Small intestine (tissue), 7 donors: ENCODE data around the gene ULBP1. TPM values are rescaled to one million over a fixed set of nuclear protein-coding genes. Genes with fewer than 3 reads are reported as not detected.
"Not testable (repeated sequence)": the region's sequence is repeated elsewhere in the genome, so short reads cannot be mapped to it uniquely, and the experiment has no call there.

Source experiments
- DNase-seq, 2 donors: peaks; one replicate each; pipeline versions ENCODE4 v3.0.0 to v3.0.0-alpha.2; 2013
- FAIRE-seq: peaks from 2 replicates; lab custom pipeline; 2012; peaks lifted over from hg19 to GRCh38; lab: Jason Lieb, UNC
- H3K27ac ChIP-seq, 3 donors: one replicate each; pipeline ENCODE4 v1.5.1; 2013; ENCODE audit warnings: low read length in 2 of 3, mild to moderate bottlenecking in 2 of 3, control low read depth in 1 of 3, inconsistent platforms in 1 of 3, low read depth in 1 of 3, moderate library complexity in 1 of 3
- H3K27me3 ChIP-seq, 3 donors: one replicate each; pipeline ENCODE4 v1.6.1; 2013; ENCODE audit warnings: low read length in 3 of 3, inconsistent platforms in 1 of 3; ENCODE audit not compliant: control insufficient read depth in 3 of 3, insufficient read depth in 3 of 3
- H3K36me3 ChIP-seq, 3 donors: one replicate each; pipeline ENCODE4 v1.6.1; 2013; ENCODE audit warnings: low read length in 3 of 3, inconsistent platforms in 1 of 3, low read depth in 1 of 3, mild to moderate bottlenecking in 1 of 3, moderate library complexity in 1 of 3; ENCODE audit not compliant: control insufficient read depth in 3 of 3, insufficient read depth in 2 of 3
- H3K4me1 ChIP-seq, 3 donors: one replicate each; pipeline ENCODE4 v1.6.1; 2013; ENCODE audit warnings: low read length in 2 of 3, inconsistent platforms in 1 of 3, low read depth in 1 of 3, mild to moderate bottlenecking in 1 of 3, moderate library complexity in 1 of 3; ENCODE audit not compliant: control insufficient read depth in 3 of 3, insufficient read depth in 2 of 3
- H3K4me3 ChIP-seq, 3 donors: one replicate each; pipeline ENCODE4 v1.5.1; 2013; ENCODE audit warnings: low read length in 3 of 3, control low read depth in 1 of 3, inconsistent platforms in 1 of 3, low read depth in 1 of 3, mild to moderate bottlenecking in 1 of 3, moderate library complexity in 1 of 3
- H3K9me3 ChIP-seq, 2 donors: one replicate each; pipeline ENCODE4 v1.6.1; 2013; ENCODE audit warnings: low read depth in 1 of 2, low read length in 1 of 2; ENCODE audit not compliant: control insufficient read depth in 2 of 2, insufficient read depth in 1 of 2
- WGBS, 3 donors: extraction: QIAGEN DNeasy Blood & Tissue Kit; methylation state at CpG; one replicate each; pipeline ENCODE4 v1.1.7; 2013; 5-methylcytosine and 5-hydroxymethylcytosine counted together
- polyA plus RNA-seq, 4 donors: library from polyadenylated mRNA; stranded (reverse) in 3 of 4; unstranded in 1 of 4; fragments of 200-250 nt in 3 of 4; fragments of 120-200 nt in 1 of 4; gene quantifications; one replicate each; pipeline versions ENCODE4 v1.2.1 to v1.2.3, GENCODE V29; 2013
- donor health status: healthy with polysubstance abuse.
- donor health status: control.
- donor health status: control.
- donor health status: Bipolar disorder and iron deficiency.
- donor health status: healthy.

The ULBP1 gene
- polyA plus RNA-seq, 4 donors = 0.36 TPM; not detected in 3

- no peak for DNase-seq
- no peak overlapping the region for H3K4me3 ChIP-seq
- WGBS, 3 donors = 71 to 96% (median 76%) methylated on average over 3 of the region's 3 CpGs
- peaks cover 0 to 72% (median 24%) of the 10 kb centered on the region in 3 donors for H3K27me3 ChIP-seq
- no peak for FAIRE-seq
- H3K36me3 ChIP-seq = no peaks in the 10 kb centered on the region
- H3K27ac ChIP-seq = no peak overlapping the region
- no peaks in the 10 kb centered on the region for H3K9me3 ChIP-seq
- H3K4me1 ChIP-seq = no peaks in the 10 kb centered on the region
These were observed 12.1 kb upstream of the ULBP1 start for GRCh38 chr6:149951626-149952025.

GRCh38 chr6:149953390-149953789 is 10.4 kb upstream of the ULBP1 start:
- not testable (repeated sequence) for DNase-seq, H3K4me3 ChIP-seq, H3K4me1 ChIP-seq, H3K27ac ChIP-seq, H3K9me3 ChIP-seq, H3K36me3 ChIP-seq, FAIRE-seq
- WGBS, 3 donors = 17 to 28% (median 25%) methylated on average over 2 of the region's 2 CpGs
- peaks cover 0 to 68% (median 22%) of the 10 kb centered on the region in 3 donors for H3K27me3 ChIP-seq

- not testable (repeated sequence) for H3K9me3 ChIP-seq, H3K4me1 ChIP-seq, H3K27ac ChIP-seq, DNase-seq, H3K4me3 ChIP-seq, H3K36me3 ChIP-seq, FAIRE-seq
- 0% methylated on average over 1 to 4 of the region's 10 CpGs for WGBS, 3 donors
- H3K27me3 ChIP-seq = peaks cover 0 to 66% (median 20%) of the 10 kb centered on the region in 3 donors
These were observed 9.8 kb upstream of the ULBP1 start for GRCh38 chr6:149953934-149954327.

DNA sequence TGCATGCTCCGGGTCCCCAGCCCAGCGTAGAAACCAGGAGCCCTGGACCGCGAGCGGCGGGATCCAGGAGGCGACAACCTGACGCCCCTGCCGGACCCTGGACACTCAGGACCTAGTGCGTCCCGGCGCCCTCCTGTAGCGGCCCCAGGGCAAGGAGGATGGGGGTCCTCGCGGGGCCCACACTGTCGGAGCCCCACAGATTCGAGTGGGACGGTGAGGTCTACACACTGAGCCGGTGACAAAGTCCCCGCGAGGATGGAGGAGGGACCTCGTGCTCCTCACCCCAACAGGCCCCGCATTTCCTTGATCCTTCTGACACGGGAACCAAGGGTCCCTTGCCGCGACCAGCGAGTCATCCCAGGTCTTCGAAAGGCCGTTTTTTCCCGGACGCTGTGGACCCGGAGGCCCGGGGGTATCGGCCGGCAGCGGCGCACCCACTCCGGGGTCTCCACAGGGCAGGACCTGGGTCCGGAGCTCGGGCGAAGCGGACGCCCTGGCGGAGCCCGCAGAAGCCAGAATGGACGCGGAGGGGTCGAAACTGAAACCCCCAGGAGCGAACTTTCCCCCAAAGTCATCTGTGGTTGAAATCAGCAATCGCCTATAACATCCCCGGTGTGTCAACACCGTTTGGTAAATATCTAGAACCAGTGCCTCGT is 9.3 kb upstream of the ULBP1 start:
- 4 to 7% (median 4%) methylated on average over 32 to 42 of the region's 53 CpGs for WGBS, 3 donors
- DNase-seq, FAIRE-seq, H3K4me1 ChIP-seq, H3K4me3 ChIP-seq, H3K9me3 ChIP-seq, H3K36me3 ChIP-seq, H3K27ac ChIP-seq: not testable (repeated sequence)
- peaks cover 0 to 70% (median 20%) of the 10 kb centered on the region in 3 donors for H3K27me3 ChIP-seq

DNA sequence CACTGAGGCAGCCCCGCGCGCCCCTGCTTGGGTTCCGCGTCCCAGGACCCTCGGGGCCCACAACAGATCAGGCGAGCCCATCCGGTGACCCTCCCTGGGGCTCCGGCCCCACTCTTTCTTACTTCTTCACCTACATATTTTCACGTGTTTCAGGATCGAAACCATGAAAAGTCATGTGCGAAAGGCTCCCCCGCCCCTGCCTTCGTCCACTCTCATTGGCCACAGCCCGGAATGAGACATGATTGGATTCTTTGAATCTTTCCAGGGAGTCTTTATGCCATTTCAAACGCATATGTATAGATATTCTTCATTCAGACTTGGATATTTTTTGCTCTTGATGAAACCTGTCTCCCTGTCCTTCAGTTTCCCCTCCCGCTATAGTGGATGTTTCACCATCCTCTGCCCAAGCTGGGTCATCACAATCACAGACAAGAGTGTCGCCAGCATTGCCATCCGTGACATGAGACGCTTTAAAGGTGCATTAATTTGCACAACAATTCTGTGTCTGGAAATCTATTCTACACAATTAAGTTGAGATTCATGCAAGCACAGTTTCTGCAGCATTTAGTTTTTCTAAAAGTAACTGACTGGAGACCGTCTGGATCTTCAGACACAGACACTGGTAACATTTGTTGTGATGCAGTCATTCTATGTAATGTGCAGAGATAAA is 8.6 kb upstream of the ULBP1 start:
- not testable (repeated sequence) for DNase-seq, H3K36me3 ChIP-seq, H3K4me1 ChIP-seq, H3K9me3 ChIP-seq, H3K4me3 ChIP-seq, H3K27ac ChIP-seq, FAIRE-seq
- 9 to 17% (median 15%) methylated on average over 12 to 13 of the region's 21 CpGs for WGBS, 3 donors
- H3K27me3 ChIP-seq = peaks cover 0 to 65% (median 20%) of the 10 kb centered on the region in 3 donors

DNA sequence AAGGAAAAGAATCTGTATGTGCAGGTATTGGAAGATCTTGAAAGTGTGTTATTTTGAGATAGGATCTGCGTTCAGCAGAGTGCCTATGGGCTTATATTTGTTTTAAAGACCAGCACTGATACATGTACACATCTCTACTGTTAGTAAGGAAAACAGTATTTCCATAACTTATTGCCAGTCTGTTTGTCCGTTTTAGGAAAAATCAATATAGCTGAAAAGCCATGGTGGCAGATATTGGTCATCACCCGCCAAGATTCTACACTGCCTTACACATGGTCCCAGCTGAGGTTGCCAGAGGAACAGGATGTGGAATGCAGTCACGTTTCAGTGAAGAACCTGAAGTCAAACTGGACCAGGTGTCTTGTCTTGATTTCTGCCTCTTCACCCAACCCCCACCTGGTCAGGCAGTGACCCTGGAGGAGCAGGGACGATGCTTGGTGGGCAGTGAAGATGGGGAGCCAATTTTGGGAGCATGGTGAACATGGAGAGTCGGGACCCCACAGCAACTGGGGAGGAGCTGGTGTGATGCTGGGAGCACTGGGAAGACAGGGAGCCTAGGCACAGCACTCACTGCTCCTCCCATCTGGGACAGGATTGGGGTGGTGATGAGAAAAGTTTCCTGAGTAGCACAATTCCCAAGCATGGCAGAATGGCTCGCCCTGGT is 8.0 kb upstream of the ULBP1 start:
- H3K4me3 ChIP-seq, H3K36me3 ChIP-seq, DNase-seq, H3K9me3 ChIP-seq, H3K4me1 ChIP-seq, H3K27ac ChIP-seq, FAIRE-seq: not testable (repeated sequence)
- peaks cover 0 to 64% (median 24%) of the 10 kb centered on the region in 3 donors for H3K27me3 ChIP-seq
- 25 to 35% (median 31%) methylated on average over 7 of the region's 7 CpGs for WGBS, 3 donors

DNA sequence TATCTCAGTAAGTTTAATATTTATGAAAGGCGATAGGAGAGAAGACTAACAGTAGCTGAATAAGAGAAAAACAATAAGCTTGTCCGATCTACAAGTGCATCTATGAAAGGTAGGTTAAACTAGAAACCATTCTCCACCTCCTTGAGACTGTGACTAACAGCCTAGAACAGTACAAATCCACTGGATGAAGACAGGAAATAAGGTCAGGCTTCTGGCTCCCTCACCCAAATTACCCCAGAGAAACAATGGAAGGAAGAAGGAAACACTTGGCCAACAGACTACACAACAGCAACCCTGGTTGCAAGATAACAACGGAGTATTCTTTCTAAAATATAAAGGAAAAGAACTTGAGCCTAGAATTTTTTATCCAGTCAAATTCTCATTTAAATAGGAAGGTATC is 5.6 kb upstream of the ULBP1 start:
- H3K27ac ChIP-seq, H3K36me3 ChIP-seq, H3K4me1 ChIP-seq, H3K9me3 ChIP-seq, DNase-seq, H3K4me3 ChIP-seq, FAIRE-seq: not testable (repeated sequence)
- WGBS, 3 donors = 34 to 46% (median 35%) methylated on average over 3 of the region's 3 CpGs
- peaks cover 0 to 67% (median 28%) of the 10 kb centered on the region in 3 donors for H3K27me3 ChIP-seq

DNA sequence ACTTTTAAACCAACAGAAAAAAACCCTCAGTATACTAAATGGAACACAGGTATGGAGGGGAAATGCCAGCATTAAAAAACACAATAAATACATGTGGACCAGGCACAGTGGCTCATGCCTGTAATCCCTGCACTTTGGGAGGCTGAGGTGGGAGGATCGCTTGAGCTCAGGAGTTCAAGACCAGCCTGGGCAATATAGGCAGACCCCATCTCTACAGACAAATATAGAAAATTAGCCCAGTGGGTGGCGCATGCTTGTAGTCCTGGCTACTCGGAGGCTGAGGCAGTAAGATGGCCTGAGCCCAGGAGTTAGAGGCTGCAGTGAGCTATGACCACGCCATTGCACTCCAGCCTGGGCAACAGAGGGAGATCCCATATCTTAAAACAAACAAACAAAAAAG is 3.9 kb upstream of the ULBP1 start:
- not testable (repeated sequence) for H3K9me3 ChIP-seq, H3K27ac ChIP-seq, DNase-seq, H3K36me3 ChIP-seq, FAIRE-seq, H3K4me3 ChIP-seq
- 57 to 74% (median 72%) methylated on average over 2 of the region's 4 CpGs for WGBS, 3 donors
- H3K27me3 ChIP-seq = peaks cover 0 to 75% (median 34%) of the 10 kb centered on the region in 3 donors
- H3K4me1 ChIP-seq = peaks cover 0 to 12% (median 0%) of the 10 kb centered on the region in 3 donors
